ENCODE measurements around the gene PRDX5. TPM values are rescaled to one million over a fixed set of nuclear protein-coding genes. Genes with fewer than 3 reads are reported as not detected.

Gene PRDX5
- total RNA-seq, 2 experiments from 2014 or later: 31.7 to 33.1 TPM

DNA sequence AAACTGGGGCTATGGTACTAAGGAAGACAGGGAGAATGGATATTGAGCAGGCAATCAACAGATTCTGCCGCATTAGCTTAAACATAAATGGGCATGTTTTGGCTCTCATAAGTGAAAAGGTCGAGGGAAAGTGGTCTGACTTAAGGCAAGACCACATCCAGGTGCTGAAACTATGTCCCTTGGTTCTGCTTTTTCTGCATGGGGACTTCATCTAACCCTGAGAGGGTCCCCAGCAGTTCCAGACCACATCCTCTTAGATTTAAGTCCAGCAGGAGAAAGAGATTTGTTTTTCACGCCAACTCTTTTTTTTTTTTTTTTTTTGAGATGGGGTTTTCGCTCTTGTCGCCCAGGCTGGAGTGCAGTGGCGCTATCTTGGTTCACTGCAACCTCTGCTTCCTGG is 46.5 kb downstream of the PRDX5 start:
- Mint-ChIP-seq H3K27ac (no peak overlapping the region), H3K9me3 (no peaks in the 10 kb centered on the region), H3K4me3 (no peak overlapping the region), H3K36me3 (ENCODE audit: low read depth) (peaks cover 62% of the 10 kb centered on the region), H3K4me1 (ENCODE audit: low read depth) (peaks cover 11% of the 10 kb centered on the region), H3K27me3 (no peaks in the 10 kb centered on the region)
- intact Hi-C loops (cut with DNase I, micrococcal nuclease): loop anchor here in 1 of 2 experiments (10.0 kb wide), 1 partner anchor 290 kb away; no protein-coding TSS in a partner anchor
- DNase-seq: no peak
- H3K27me3 ChIP-seq (ENCODE audit: control insufficient read depth in 1 of 2, insufficient read depth in 2 of 2, low read length in 2 of 2): no peaks in the 10 kb centered on the region
- POLR2A ChIA-PET: no interaction called here
- H3K36me3 ChIP-seq (ENCODE audit: insufficient read depth, low read length): peaks cover 71% of the 10 kb centered on the region
- no peak overlapping the region for H3K27ac ChIP-seq (ENCODE audit: low read depth in 1 of 2, low read length in 2 of 2)
- TF ChIP-seq, protein P1, sequence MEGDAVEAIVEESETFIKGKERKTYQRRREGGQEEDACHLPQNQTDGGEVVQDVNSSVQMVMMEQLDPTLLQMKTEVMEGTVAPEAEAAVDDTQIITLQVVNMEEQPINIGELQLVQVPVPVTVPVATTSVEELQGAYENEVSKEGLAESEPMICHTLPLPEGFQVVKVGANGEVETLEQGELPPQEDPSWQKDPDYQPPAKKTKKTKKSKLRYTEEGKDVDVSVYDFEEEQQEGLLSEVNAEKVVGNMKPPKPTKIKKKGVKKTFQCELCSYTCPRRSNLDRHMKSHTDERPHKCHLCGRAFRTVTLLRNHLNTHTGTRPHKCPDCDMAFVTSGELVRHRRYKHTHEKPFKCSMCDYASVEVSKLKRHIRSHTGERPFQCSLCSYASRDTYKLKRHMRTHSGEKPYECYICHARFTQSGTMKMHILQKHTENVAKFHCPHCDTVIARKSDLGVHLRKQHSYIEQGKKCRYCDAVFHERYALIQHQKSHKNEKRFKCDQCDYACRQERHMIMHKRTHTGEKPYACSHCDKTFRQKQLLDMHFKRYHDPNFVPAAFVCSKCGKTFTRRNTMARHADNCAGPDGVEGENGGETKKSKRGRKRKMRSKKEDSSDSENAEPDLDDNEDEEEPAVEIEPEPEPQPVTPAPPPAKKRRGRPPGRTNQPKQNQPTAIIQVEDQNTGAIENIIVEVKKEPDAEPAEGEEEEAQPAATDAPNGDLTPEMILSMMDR (IDR thresholded peaks at IDR 0.05): no peak
- H3K4me1 ChIP-seq (ENCODE audit: insufficient read depth, low read length): peaks cover 14% of the 10 kb centered on the region
- H3K9me3 ChIP-seq (ENCODE audit: control insufficient read depth in 1 of 2, insufficient read depth in 1 of 2, low read length in 2 of 2): no peaks in the 10 kb centered on the region
- no peak overlapping the region for H3K4me3 ChIP-seq (ENCODE audit: low read length)
- ATAC-seq (ENCODE audit: poor library complexity): no peak
- CTCF ChIA-PET: no interaction called here

DNA sequence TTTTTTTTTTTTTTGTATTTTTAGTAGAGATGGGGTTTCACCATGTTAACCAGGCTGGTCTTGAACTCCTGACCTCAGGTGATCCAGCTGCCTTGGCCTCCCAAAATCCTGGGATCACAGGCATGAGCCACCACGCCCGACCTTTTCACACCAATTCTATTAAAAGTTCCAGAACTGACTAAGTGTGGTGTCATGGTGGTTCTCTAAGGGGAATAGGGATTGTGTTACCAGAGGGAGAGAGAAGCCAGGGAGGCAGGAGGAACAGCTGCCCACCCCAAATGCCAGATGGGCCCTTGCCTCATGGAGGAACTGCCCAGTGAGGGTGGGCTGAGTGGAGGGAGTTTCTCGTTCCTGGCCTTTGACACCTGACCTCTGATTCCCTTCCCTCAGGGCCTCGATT is 47.0 kb downstream of the PRDX5 start:
- intact Hi-C loops (cut with DNase I, micrococcal nuclease): loop anchor here in 1 of 2 experiments (10.0 kb wide), 1 partner anchor 290 kb away; no protein-coding TSS in a partner anchor
- peaks cover 61% of the 10 kb centered on the region for H3K36me3 Mint-ChIP-seq (ENCODE audit: low read depth)
- peaks cover 6% of the 10 kb centered on the region for H3K4me1 Mint-ChIP-seq (ENCODE audit: low read depth)
- H3K4me1 ChIP-seq (ENCODE audit: insufficient read depth, low read length): peaks cover 9% of the 10 kb centered on the region
- H3K9me3 Mint-ChIP-seq: no peaks in the 10 kb centered on the region
- no peak overlapping the region for H3K4me3 ChIP-seq (ENCODE audit: low read length)
- no peaks in the 10 kb centered on the region for H3K27me3 ChIP-seq (ENCODE audit: control insufficient read depth in 1 of 2, insufficient read depth in 2 of 2, low read length in 2 of 2)
- no peak for DNase-seq
- no peak for ATAC-seq (ENCODE audit: poor library complexity)
- no peaks in the 10 kb centered on the region for H3K9me3 ChIP-seq (ENCODE audit: control insufficient read depth in 1 of 2, insufficient read depth in 1 of 2, low read length in 2 of 2)
- POLR2A ChIA-PET: no interaction called here
- H3K27ac ChIP-seq (ENCODE audit: low read depth in 1 of 2, low read length in 2 of 2): no peak overlapping the region
- H3K4me3 Mint-ChIP-seq: no peak overlapping the region
- H3K36me3 ChIP-seq (ENCODE audit: insufficient read depth, low read length): peaks cover 75% of the 10 kb centered on the region
- no peaks in the 10 kb centered on the region for H3K27me3 Mint-ChIP-seq
- CTCF ChIA-PET: no interaction called here
- TF ChIP-seq, protein P1 (IDR thresholded peaks at IDR 0.05): no peak
- H3K27ac Mint-ChIP-seq: no peak overlapping the region

DNA sequence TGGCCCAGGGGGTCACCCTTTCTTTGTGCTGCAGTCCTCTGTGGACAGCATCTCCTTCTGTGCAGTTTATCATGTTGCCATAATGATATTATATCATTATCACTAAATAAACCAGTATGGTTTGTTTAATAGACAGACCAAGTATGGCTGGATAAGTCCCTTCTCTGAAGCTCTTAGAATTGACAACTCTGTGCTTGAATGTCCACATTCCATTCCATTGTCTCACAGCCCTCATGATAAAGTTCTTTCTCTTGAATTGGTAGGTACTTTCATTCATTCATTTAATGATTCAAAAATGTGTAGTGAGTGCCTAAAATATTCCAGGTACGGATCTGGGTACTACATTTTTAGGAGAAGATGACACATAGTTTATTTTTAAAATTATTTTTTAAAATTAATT is 48.8 kb downstream of the PRDX5 start:
- POLR2A ChIA-PET: no interaction called here
- Mint-ChIP-seq H3K9me3 (no peaks in the 10 kb centered on the region), H3K4me3 (no peak overlapping the region), H3K36me3 (ENCODE audit: low read depth) (peaks cover 55% of the 10 kb centered on the region), H3K4me1 (ENCODE audit: low read depth) (no peaks in the 10 kb centered on the region), H3K27me3 (no peaks in the 10 kb centered on the region), H3K27ac (no peak overlapping the region)
- DNase-seq (no peak), ATAC-seq (ENCODE audit: poor library complexity) (no peak)
- CTCF ChIA-PET: interaction anchor here (1.2 kb wide), 1 partner anchor 24 kb away, joined by 4 read pairs; no protein-coding TSS in a partner anchor
- Histone ChIP-seq H3K27ac (ENCODE audit: low read depth in 1 of 2, low read length in 2 of 2) (no peak overlapping the region), H3K9me3 (ENCODE audit: control insufficient read depth in 1 of 2, insufficient read depth in 1 of 2, low read length in 2 of 2) (no peaks in the 10 kb centered on the region), H3K27me3 (ENCODE audit: control insufficient read depth in 1 of 2, insufficient read depth in 2 of 2, low read length in 2 of 2) (no peaks in the 10 kb centered on the region), H3K4me3 (ENCODE audit: low read length) (no peak overlapping the region), H3K36me3 (ENCODE audit: insufficient read depth, low read length) (peaks cover 67% of the 10 kb centered on the region), H3K4me1 (ENCODE audit: insufficient read depth, low read length) (no peaks in the 10 kb centered on the region)
- TF ChIP-seq, protein P1 (IDR thresholded peaks at IDR 0.05): no peak
- intact Hi-C loops (cut with DNase I, micrococcal nuclease): loop anchor here in 1 of 2 experiments (10.0 kb wide), 1 partner anchor 288 kb away; no protein-coding TSS in a partner anchor
